Activated gamma-delta T cell treated with anti-CD3 and anti-CD28 coated beads, Interleukin-2, amount 50 U/mL, for 16 hours (primary cell): ENCODE results near the gene KCMF1.

ENCODE experiments used
- DNase-seq: peaks from one replicate; pipeline ENCODE4 v3.0.0-alpha.2; 2020; ENCODE audit warnings: low read depth

KCMF1 gene

DNA sequence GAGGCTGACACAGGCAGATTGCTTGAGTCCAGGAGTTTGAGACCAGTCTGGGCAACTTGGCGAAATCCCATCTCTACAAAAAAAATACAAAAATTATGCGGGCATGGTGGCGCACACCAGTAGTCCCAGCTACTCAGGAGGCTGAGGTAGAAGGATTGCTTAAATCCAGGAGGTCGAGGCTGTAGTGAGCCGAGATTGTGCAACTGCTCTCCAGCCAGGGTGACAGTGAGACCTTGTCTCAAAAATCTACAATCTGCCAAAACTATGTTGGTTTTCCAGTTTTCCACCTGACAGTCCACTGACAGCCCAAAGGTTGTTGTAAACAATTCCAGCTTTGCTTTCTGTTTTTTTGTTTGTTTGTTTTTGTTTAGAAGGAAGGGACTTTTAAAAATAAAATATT, 51.3 kb downstream of the KCMF1 start:
- DNase-seq: no peak

GRCh38 chr2:85024372-85025047, 53.5 kb downstream of the KCMF1 start:
- no peak for DNase-seq

DNA sequence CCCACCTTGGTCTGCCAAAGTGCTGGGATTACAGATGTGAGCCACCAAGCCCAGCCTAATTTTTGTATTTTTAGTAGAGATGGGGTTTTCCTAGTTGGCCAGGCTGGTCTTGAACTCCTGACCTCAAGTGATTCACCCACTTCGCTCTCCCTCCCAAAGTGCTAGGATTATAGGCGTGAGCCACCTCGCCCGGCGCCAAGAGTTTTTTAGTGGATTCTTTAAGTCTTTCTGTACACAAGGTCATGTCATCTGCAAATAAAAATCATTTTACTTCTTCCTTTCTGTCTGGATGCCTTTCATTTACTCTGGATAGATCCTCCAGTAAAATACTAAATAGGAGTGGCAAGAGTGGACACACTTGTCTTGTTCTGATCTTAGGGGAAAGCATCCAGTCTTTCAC, 61.7 kb downstream of the KCMF1 start:
- no peak for DNase-seq

DNA sequence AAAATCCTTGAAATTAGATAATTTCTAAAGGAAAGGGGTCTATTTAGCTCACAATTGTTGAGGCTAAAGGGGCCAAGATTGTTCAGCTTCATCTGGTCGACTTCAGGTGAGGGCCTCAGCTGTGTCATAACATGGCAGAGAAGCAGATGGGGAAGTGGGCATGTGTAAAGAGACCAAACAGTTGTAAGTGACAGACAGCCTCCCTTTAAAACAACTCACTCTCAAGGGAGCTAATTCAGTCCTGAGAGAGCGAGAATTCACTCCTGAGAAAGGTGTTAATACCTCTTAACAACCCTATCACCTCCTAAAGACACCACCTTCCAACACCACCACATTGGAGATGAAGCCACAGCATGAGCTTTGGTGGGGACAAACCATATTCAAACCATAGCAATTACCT, 62.4 kb downstream of the KCMF1 start:
- no peak for DNase-seq

GRCh38 chr2:85034158-85034557, 63.2 kb downstream of the KCMF1 start:
- DNase-seq: no peak

- no peak for DNase-seq
Measured at GRCh38 chr2:85037622-85038021, 66.7 kb downstream of the KCMF1 start.

GRCh38 chr2:85042330-85042729, 71.4 kb downstream of the KCMF1 start:
- no peak for DNase-seq

- DNase-seq: no peak
Measured at GRCh38 chr2:85048534-85048933, 77.6 kb downstream of the KCMF1 start.

- no peak for DNase-seq
Measured at GRCh38 chr2:85049236-85049635, 78.3 kb downstream of the KCMF1 start.

- DNase-seq: no peak
Measured at GRCh38 chr2:85053802-85054201, 82.8 kb downstream of the KCMF1 start.

DNA sequence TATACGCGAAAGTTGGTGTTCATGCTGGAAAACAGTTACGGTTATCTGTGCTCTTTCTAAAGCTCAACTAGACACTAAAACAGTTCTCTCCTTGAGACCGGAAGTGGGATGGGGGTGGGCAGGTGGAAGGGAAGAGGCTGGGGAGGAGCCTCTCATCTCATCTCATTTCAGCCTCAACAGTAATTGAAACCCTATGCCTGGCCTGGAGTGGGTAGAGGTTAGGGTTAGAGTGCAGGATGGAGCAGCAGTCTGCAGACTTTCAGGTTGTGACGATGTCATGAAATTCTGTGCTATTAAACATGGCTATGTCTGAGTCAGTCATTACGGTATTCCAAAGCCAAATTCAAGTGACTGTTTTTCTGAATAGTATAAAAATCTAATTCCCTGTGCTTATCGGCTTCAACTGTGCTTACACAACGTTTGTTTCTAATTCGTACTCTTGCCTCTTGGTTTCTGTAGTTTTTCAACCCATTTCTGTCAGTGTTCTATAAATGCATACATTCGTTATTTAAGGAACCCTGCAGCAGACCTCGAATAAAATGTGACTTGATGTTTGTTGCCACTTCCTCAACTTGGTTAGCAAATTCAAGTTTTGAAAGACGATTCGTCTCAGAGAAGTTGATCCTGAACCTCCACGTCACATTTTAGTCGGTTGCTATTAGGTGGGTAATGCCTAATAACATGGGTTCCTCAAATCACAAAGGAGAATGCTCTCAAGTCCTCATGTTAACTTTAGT, 86.4 kb downstream of the KCMF1 start:
- DNase-seq: no peak

GRCh38 chr2:85061896-85062295, 90.9 kb downstream of the KCMF1 start:
- DNase-seq: no peak

GRCh38 chr2:85062565-85062964, 91.6 kb downstream of the KCMF1 start:
- no peak for DNase-seq

GRCh38 chr2:85063981-85064599, 93.1 kb downstream of the KCMF1 start:
- DNase-seq: no peak

- no peak for DNase-seq
Measured at GRCh38 chr2:85064927-85065577, 94.1 kb downstream of the KCMF1 start.

DNA sequence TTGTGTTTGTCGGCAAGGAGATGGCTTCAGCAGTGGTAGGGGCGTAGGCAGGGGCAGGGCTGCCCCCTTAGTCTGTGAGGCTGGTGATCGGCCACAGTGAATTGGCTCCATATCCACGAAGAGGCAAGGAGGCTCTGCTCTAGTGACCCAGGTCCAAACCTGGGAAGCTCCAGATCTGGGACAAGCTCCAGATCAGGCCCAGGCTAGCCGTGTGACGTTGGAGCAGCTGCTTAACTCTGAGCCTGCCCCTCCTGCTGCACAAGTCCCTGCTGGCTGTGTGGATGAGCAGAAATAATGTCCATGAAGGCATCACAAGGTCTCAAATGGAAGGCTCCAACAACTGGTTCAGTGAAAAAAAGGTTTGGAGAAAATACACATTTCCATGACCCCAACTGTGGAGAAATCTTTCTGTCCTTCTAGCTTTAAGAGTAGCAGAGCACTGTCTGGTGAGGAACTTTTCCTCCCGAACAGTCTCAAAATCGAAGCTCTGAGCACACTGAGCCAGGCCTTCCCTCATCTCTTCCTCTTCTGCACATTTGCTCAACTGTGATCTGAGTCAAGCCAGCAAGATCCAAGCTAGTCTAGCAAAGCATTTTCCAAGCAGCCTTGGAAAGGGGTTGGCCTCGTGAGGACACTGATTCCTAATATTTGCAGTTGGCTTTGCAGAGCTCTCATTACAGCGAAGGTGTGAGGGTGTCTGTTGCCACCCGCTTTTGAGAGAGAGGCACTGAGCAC, 95.2 kb downstream of the KCMF1 start:
- DNase-seq: no peak

DNA sequence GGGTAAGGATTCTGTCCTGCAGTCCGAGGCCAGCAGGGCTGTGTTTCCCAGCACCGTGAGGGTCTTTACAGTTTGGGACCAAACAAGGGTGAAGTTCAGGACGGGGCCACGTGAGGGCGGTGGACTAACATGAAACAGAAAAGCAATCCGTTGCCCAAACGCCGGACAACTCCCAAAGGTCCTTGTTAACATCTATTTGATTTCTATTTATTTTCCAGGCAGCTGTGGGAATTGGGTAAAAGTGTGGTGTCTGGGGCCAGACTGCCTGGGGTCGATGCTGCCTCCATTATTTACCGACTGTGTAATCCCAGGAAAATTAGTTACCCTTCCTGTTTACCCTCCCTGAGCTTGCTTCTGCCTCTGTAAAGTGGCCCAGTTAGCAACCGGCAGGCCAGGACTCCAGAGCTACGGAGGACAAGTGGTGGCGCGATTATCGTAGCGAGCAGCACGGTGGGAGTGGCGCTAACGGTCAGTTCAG, 96.0 kb downstream of the KCMF1 start:
- peak; percentile 9 for DNase-seq

- DNase-seq: no peak
Measured at GRCh38 chr2:85071096-85071495, 100.1 kb downstream of the KCMF1 start.

DNA sequence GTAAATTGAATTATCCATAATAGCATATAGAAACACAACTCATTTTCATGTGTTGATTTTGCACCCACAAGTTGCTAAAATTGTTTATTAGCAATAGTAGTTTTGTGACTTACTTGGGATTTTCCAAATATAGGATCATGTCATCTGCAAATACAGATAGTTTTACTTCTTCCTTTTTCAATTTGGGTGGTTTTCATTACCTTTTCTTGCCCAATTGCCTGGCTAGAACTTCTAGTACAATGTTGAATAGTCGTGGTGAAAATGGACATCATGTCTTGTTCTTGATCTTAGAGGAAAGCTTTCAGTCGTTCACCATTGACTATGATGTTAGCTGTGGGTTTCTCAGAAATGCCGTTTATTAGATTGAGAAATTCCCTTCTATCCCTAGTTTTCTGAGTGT, 102.1 kb downstream of the KCMF1 start:
- DNase-seq: no peak

DNA sequence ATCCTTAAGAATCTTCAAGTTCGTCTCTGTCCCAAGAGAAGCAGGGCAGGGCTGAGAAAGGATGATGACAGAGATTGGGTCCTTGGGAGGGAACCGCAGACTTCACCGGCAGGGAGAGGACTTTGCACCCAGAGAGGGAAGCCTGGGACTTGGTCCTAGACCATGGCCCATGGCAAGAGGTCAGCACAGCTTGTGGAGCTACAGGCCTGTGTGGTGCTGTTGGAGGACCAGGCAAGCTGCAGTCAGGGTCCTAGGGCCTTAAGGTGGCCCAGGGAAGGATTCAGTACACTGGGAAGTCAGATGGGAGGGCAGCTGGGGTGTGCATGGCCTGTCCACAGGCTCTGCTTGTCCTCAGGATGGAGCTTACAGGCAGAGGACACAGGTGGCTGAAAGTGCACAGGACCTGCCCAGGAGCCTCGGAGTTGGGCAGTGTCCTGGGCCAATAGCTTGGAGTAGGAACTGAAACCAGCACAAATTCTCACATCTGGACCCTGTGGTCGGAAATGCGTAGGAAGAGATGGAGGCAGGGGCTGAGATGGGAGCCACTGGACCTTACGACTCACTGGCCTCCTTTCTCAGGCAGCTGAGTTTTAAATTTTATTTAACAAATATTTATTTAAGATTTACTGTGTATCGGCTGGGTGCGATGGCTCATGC, 105.8 kb downstream of the KCMF1 start:
- no peak for DNase-seq

DNA sequence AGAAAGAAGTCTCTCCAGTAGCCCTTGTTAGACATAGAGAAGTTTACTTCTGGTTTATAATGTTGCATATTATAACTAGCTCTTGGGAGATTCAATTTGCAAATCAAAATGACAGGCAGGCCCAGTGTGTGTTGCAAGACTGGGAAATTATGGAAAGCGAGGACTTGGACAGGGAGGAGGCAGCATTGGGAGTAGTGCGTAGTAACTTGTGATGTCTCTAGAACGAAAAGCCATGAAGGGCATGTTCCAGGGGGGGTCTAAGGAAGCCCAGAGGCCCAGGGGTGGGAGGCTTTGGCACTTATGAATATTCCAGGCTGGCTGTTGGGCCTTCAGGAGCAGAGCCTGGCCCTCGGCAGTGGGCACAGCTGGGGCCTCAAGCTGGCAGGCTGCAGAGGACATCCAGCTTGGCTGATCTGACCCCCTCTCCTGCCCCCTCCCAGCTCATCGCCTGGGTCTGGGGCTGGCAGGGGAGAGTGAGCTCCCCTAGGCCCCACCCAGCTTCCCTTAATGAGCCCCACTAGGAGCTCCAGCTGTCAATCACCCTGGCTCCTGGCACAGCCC, 107.0 kb downstream of the KCMF1 start:
- DNase-seq: no peak
